RWPE2 (cell line): ENCODE data around the gene NHSL2.

Experiments
- ATAC-seq: fragments of 200-7000 bp; cut with Tn5 transposase; 3 replicates; pipeline ENCODE4 v1.9.1; 2021; ENCODE audit warnings: low read depth
- DNase-seq: peaks from one replicate; pipeline ENCODE4 v3.0.0-alpha.2; 2020; ENCODE audit warnings: low spot score
- H3K27ac ChIP-seq: fragments of 450-650 bp; 2 replicates; pipeline ENCODE4 v1.5.1; 2017; ENCODE audit warnings: mild to moderate bottlenecking; ENCODE audit not compliant: poor library complexity, severe bottlenecking
- H3K27me3 ChIP-seq: fragments of 250-450 bp; sonication (Bioruptor Pico); 2 replicates; pipeline ENCODE4 v1.5.1; 2021; ENCODE audit warnings: mild to moderate bottlenecking, moderate library complexity; ENCODE audit not compliant: insufficient read depth, poor library complexity, severe bottlenecking
- H3K36me3 ChIP-seq: fragments of 250-450 bp; sonication (Bioruptor Pico); 2 replicates; pipeline ENCODE4 v1.5.1; 2020; ENCODE audit warnings: low read depth, mild to moderate bottlenecking, moderate library complexity
- H3K4me1 ChIP-seq: fragments of 250-450 bp; sonication (Bioruptor Pico); 2 replicates; pipeline ENCODE4 v1.5.1; 2021; ENCODE audit warnings: mild to moderate bottlenecking, moderate library complexity; ENCODE audit not compliant: insufficient read depth, poor library complexity, severe bottlenecking
- H3K4me3 ChIP-seq: fragments of 250-450 bp; sonication (Bioruptor Pico); 2 replicates; pipeline ENCODE4 v1.5.1; 2021; ENCODE audit warnings: mild to moderate bottlenecking, moderate library complexity; ENCODE audit not compliant: severe bottlenecking
- H3K9me3 ChIP-seq: fragments of 250-450 bp; sonication (Bioruptor Pico); 2 replicates; pipeline ENCODE4 v1.5.1; 2021; ENCODE audit warnings: mild to moderate bottlenecking, moderate library complexity; ENCODE audit not compliant: severe bottlenecking
- TF ChIP-seq, protein P1 (sequence below): fragments of 450-650 bp; IDR thresholded peaks from one replicate; pipeline ENCODE4 v1.5.1; 2017; ENCODE audit warnings: mild to moderate bottlenecking, moderate library complexity; ENCODE audit not compliant: poor library complexity, severe bottlenecking

Gene NHSL2

DNA sequence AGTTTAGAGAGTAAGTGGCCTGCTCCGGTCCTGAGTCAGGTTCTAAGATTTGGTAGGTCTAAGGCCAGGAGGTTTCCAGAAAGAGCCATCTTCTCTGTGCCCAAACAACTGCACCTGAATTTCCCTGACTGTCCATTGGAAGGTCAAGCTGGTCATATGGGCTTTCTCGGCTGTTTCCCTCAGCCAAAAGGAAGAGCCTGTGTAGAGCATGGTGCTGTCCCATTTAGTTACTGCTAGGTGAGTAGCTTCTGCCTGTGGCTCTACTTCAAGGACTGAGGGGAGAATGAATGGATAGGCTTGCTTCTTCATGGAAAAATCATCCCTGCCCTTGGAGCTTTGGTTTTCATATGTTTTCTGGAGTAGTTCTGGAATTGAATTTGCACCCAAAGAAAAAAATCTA lies 33.7 kb downstream of the NHSL2 start:
- no peak overlapping the region for H3K27ac ChIP-seq
- H3K4me3 ChIP-seq, result no peak overlapping the region
- H3K27me3 ChIP-seq, result no peaks in the 10 kb centered on the region
- TF ChIP-seq, protein P1, sequence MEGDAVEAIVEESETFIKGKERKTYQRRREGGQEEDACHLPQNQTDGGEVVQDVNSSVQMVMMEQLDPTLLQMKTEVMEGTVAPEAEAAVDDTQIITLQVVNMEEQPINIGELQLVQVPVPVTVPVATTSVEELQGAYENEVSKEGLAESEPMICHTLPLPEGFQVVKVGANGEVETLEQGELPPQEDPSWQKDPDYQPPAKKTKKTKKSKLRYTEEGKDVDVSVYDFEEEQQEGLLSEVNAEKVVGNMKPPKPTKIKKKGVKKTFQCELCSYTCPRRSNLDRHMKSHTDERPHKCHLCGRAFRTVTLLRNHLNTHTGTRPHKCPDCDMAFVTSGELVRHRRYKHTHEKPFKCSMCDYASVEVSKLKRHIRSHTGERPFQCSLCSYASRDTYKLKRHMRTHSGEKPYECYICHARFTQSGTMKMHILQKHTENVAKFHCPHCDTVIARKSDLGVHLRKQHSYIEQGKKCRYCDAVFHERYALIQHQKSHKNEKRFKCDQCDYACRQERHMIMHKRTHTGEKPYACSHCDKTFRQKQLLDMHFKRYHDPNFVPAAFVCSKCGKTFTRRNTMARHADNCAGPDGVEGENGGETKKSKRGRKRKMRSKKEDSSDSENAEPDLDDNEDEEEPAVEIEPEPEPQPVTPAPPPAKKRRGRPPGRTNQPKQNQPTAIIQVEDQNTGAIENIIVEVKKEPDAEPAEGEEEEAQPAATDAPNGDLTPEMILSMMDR, result no peak
- no peaks in the 10 kb centered on the region for H3K4me1 ChIP-seq
- H3K36me3 ChIP-seq, result no peaks in the 10 kb centered on the region
- DNase-seq (no peak), ATAC-seq (no peak)
- no peaks in the 10 kb centered on the region for H3K9me3 ChIP-seq

DNA sequence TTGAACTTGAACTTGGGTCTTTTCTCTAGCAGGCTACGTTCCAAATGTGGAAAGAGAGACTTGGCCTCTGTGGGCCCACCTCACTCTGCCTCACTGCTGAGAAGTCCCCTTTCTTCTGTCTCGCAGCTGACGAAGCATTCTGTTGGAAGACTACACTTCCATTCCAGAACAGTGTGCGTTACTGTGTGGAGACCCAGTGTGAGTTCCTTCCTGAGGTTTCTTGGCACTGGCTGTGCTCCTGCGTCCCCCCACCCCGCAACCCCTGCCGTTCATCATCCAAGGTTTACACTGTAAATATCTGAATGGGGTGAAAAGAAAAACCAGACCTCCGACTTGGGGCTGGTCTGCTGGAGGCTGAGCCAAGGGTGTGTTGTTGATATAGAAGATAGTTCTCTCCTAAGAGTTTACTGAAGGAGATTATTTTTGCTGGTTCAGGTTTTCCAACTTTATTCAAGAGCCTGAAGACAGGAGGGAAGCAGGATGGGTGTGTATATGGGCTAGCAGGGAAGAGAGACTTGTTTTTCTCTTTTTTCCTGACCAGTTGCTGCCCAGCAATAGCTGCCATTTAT lies 34.7 kb downstream of the NHSL2 start:
- no peak overlapping the region for H3K4me3 ChIP-seq
- H3K36me3 ChIP-seq, result no peaks in the 10 kb centered on the region
- H3K27me3 ChIP-seq, result no peaks in the 10 kb centered on the region
- H3K4me1 ChIP-seq, result no peaks in the 10 kb centered on the region
- H3K27ac ChIP-seq, result no peak overlapping the region
- ATAC-seq, result no peak
- TF ChIP-seq, protein P1, result no peak
- H3K9me3 ChIP-seq, result no peaks in the 10 kb centered on the region
- DNase-seq, result no peak

DNA sequence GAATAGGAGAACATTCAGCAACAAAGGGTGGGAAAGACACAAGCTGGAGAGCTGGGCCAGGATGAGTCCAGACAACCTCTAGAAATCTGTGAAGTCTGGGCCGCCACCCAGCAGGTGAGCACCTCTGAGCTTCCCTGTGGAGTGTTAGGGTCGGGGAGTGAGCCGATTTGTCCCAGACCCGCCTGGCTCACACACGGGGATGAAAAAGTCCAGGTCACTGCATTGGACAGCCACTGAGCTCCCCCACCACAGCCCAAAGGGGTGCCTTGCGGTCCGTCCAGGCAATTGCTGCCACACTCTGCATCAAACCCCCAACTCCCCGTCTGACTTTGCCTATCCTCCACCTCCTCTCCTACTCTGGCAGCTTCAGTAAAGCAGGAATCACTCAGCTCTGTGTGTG lies 38.7 kb downstream of the NHSL2 start:
- Histone ChIP-seq H3K4me1 (no peaks in the 10 kb centered on the region), H3K4me3 (no peak overlapping the region), H3K27me3 (no peaks in the 10 kb centered on the region), H3K27ac (no peak overlapping the region), H3K9me3 (no peaks in the 10 kb centered on the region), H3K36me3 (no peaks in the 10 kb centered on the region)
- TF ChIP-seq, protein P1, result no peak
- DNase-seq (no peak), ATAC-seq (no peak)

DNA sequence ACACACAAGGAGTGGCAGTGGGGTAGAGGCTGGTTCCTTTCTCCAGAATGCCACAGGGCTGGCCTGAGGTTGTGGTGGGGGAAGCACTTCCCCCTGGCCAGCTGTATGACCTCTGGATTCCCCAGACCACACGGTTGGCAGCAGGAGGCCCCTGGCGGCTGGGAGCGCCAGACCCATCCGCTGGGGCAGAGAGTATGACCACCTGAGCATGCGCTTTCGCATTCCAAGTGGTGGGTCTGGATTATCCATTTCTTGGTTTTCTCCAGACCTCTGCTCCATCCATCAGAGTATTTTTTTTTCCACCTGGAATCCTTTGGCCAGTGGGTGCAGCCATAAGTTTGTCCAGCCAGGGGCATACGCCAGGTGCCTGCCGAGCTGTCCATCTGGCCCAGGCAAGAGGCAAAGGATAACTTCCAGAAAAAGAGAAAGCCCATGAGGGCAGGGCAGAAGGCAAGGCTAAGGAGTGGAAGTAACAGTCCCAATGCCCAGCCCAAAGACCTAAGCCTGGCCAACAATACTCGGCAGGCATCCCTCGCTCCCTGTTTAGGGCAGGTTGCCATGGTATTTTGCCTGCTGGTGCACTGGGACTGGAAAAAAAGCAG lies 39.3 kb downstream of the NHSL2 start:
- Histone ChIP-seq H3K27me3 (no peaks in the 10 kb centered on the region), H3K4me3 (no peak overlapping the region), H3K9me3 (no peaks in the 10 kb centered on the region), H3K4me1 (no peaks in the 10 kb centered on the region), H3K27ac (no peak overlapping the region), H3K36me3 (no peaks in the 10 kb centered on the region)
- TF ChIP-seq, protein P1, result no peak
- DNase-seq, result no peak
- ATAC-seq, result no peak

DNA sequence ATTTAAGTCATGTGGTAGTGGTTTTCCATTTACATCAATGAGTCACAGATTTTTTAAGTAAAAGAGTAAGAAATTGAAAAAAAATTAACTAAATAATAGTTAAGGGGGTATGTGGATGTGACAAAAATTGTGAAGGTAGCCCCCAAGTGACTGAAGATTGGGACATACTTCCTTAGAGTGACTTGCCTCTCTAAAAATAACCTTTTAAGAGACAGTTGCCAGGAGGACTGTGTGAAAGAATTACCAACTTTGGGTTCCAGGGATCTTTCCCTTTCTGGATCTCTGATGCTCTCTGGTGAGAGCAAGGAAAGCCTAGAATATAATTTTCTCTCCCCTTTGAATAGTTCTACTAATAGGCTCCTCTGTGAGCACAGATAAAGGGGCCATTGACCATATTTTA lies 42.7 kb downstream of the NHSL2 start:
- Histone ChIP-seq H3K9me3 (no peaks in the 10 kb centered on the region), H3K27ac (no peak overlapping the region), H3K4me1 (no peaks in the 10 kb centered on the region), H3K27me3 (no peaks in the 10 kb centered on the region), H3K4me3 (no peak overlapping the region), H3K36me3 (no peaks in the 10 kb centered on the region)
- DNase-seq, result no peak
- no peak for ATAC-seq
- TF ChIP-seq, protein P1, result no peak
